SH-SY5Y (cell line): ENCODE data around the gene MRPL34.

Source experiments
- GATA2 ChIP-seq: IDR thresholded peaks from 2 replicates; pipeline ENCODE4 v1.6.1; 2011; ENCODE audit warnings: mild to moderate bottlenecking, low read depth, low read length
- GATA3 ChIP-seq: IDR thresholded peaks from 2 replicates; pipeline ENCODE4 v1.6.1; 2011; ENCODE audit warnings: low read depth, mild to moderate bottlenecking, low read length, moderate library complexity

MRPL34 gene

DNA sequence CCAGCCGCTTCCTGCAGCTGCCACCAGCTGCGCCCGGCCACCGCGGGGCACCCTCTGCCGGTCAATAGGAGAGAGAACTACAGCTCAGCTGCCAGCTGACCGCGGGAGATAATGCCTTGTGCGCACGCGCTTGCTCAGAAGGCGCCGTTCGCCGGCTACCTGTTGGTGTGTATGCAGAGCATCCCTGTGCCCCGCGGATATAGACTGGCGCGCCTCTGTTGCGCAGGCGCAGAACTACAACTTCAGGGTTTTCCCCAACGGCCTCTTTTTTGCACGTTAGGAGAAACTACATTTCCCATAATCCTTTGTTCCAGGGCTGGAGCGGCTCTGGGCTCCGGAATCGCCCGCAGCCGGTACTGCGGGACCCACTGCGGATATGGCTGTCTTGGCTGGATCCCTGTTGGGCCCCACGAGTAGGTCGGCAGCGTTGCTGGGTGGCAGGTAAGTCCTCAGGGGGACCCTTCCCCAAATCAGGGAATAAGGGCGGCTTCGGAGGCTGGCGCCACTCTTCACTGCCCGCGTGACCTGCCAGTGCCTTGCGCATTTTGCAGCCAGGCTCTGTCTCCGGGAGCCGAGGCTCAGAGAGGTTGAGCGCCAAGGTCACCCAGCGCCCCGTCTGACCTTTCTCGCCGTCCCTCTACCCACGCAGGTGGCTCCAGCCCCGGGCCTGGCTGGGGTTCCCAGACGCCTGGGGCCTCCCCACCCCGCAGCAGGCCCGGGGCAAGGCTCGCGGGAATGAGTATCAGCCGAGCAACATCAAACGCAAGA, at the start of gene MRPL34:
MRPL34 (plus strand) TSS at position 356 of the 768 bp plus-strand sequence; CDS start at position 377, 21 bp downstream.
- TF ChIP-seq GATA3 (no peak), GATA2 (peak; percentile 72)

DNA sequence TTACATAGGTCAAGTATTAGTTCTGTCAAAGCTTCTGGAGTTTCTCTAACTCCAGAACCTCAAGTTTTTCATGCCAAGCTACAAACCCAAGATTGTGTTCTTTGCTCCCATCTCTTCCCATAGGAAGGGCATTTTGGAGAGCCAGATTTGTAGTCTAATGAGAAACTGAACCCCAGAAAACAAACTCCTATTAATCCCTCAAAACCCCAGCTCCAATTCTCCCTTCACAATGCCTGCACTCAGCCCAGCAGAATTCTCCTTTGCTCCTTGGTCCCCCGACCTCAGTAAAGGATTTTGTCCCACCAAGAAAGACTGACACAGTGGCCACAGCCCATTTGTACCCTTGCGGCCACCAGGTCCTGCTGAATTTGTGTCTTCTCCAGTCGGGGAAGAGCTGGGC, 49.5 kb upstream of the MRPL34 start:
- no peak for TF ChIP-seq GATA3
- no peak for TF ChIP-seq GATA2

DNA sequence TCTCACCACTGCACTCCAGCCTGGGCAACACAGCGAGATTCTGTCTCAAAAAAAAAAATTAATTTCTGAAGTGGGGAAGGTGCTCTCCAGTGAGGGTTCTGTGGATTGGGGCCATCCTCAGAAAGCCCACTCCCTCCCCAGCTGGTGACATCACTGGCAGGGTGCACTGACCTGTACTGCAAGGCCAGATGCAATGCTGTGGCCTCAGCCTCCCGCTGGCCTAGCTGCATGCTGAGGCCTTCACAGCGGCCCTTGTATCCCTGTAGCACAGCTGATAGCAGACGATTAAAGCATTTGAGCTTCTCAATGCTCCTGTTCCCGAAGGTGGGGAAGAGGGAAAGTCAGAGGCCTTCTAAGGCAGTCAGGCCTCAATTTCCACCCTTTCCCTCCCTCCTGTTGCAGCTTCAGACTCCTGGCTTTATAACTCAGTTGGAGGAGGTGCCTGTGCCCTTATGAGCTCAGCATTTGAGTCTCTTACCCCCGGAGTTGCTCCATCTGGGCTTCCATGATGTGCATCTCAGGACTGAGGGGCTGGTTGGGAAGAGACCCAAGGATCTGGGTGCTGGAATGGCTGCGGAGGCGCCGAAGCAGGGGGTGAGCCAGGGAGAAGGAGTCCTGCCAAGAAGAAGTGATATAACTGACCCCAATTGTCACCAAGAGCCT, 46.4 kb upstream of the MRPL34 start:
- TF ChIP-seq GATA2 (no peak), GATA3 (no peak)

DNA sequence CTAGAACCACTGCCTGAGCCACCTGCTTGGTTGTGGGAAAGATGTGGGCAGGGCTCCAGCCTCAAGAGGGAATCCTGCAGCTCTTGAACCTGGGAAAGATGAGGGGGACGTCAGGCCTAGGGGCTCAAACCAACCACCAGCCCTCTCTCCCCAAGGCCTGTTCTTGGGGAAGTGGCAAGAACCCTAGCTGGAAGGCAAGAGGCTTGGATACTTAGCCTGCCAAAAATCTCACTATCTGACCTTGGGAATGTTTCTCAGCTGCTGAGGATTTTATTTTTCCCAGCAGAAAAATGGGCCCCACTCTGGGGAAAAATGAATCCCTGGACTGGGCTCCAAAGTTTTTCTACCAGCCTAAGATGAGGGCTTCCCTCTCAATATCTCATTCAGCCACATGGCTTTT, 45.7 kb upstream of the MRPL34 start:
- no peak for TF ChIP-seq GATA2
- TF ChIP-seq GATA3, result no peak

DNA sequence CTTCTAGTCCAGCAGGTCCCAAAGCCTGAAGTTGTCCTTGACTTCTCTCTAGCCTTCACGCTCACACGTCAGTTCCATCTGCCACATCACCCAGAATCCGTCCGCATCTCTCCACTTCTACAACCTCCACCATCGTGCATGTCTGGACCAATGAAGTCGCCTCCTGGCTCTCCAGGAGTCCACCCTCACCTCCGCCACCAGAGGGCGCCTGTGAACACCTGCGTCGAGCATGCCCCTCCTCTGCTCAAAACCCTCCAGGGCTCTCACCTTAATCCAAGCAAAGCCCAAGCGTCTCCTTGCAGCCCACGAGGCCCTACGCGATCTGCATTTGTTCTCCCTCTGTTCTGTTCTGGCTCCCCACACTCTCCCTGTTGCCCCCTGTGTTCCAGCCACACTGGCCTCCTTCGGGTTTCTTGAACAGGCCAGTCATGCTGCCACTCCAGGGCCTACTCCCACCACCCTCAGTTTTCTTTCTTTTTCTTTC, 44.8 kb upstream of the MRPL34 start:
- TF ChIP-seq GATA3, result no peak
- no peak for TF ChIP-seq GATA2

DNA sequence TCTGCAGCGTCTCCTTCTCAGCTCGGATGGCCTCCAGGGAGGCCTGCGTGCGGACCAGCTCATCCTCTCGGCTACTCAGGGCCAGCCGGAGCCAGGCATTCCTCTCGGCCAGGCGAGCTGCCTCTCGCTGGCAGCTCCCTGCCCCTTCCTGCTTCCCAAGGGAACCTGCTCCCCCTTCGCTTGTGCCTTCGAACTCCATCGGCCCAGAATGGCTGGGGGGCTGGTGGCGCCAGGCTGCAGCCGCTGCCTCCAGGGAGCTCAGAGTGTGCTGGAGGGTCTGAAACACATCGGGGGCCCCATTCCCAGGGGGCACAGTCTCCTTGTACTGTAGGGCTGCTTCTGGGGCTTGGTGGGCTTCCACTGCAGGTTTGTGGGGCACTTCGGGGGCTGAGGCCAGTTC, 43.1 kb upstream of the MRPL34 start:
- no peak for TF ChIP-seq GATA3
- no peak for TF ChIP-seq GATA2

DNA sequence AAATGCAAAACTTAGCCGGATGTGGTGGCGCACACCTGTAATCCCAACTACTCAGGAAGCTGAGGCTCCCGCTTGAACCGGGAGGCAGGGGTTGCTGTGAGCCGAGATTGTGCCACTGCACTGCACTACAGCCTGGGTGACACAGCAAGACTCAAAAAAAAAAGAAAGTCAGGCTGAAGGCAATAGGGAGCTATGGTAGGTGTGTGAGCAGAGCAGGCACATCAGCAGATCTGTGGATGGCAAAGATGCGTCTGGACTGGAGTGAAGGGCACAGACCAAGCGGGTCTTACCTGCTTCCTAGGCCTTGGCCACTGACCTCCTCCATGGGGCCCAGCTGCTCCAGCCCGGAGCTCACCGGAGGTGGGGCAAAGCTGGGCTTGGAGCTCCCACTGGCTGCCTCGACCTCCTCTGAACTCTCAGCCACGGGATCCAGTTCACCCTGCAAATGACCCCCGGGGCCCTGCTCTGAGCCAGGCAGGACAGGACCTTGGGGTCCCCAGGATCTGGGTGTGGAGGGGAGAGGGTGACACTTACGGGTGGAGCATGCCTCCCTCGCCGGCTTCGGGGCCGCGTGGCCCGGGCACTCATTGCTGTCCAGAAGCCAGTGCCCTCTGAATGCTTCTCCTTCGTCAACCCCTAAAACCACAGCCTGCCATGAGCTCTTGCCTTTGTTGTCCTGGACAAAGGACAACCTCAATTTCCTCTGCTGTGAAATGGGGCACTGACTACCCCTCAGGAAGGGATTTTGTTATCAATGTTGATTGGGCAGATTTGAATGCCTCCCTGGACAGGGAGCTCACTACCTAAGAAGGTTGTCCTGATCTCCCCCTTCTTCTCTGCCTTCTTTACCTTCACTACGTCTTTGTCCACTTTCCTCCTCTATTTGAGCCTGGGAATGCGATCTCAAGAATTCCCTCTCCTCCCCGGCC, 41.7 kb upstream of the MRPL34 start:
- TF ChIP-seq GATA3 (no peak), GATA2 (no peak)

DNA sequence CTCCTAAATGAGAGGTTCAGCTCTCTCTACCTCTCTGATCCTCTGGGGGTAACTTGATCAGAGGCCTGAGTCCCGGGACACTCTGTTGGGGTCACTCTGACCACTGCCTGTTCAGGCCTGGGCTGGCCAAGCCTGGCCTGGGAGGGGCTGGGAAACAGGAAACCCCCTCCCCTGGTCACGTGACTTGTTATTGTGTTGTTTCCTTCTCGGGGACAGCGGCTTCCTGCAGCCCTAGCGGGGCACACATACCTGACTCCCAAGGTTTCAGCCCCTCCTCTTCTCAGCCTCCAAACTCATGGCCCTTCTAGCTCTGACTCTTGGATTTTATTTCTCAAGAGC, 41.1 kb upstream of the MRPL34 start, which contains the start of gene USHBP1:
USHBP1 (minus strand) TSS at position 105 of the 339 bp plus-strand sequence. CDS start 446 bp downstream, outside the sequence.
- no peak for TF ChIP-seq GATA2
- no peak for TF ChIP-seq GATA3

DNA sequence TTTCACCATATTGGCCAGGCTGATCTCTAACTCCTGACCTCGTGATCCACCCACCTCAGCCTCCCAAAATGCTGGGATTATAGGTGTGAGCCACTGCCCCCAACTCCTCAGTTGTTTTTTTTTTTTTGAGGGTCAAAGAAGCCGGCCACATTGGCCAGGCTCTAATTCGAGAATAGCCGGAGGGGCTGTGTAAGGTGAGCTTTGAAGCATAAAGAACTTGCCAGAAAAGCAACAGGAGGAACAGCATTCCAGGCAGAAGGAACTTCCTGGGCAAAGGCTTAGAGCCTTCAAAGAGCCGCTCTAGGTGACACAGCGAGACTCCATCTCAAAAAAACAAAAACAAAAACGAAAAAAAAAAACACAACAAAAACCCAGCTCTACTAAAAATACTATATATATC, 39.6 kb upstream of the MRPL34 start:
- TF ChIP-seq GATA3, result no peak
- no peak for TF ChIP-seq GATA2

DNA sequence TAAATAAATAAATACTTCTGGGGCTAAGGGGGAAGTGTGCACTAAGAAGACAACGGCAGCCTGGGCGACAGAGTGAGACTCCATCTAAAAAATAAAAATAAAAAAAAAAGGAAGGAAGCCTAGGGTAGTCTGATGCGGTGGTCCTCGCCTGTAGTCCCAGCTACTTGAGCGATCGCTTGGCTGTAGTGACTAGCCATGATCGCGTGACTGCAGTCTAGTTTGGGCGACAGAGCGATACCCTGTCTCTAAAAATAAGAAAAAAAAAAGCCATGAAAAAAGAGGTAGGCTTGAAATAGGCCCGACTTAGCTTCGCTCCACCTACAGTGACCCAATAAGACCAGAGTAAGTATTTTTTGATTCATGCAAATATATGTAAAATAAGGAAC, 39.1 kb upstream of the MRPL34 start:
- TF ChIP-seq GATA2 (no peak), GATA3 (no peak)

DNA sequence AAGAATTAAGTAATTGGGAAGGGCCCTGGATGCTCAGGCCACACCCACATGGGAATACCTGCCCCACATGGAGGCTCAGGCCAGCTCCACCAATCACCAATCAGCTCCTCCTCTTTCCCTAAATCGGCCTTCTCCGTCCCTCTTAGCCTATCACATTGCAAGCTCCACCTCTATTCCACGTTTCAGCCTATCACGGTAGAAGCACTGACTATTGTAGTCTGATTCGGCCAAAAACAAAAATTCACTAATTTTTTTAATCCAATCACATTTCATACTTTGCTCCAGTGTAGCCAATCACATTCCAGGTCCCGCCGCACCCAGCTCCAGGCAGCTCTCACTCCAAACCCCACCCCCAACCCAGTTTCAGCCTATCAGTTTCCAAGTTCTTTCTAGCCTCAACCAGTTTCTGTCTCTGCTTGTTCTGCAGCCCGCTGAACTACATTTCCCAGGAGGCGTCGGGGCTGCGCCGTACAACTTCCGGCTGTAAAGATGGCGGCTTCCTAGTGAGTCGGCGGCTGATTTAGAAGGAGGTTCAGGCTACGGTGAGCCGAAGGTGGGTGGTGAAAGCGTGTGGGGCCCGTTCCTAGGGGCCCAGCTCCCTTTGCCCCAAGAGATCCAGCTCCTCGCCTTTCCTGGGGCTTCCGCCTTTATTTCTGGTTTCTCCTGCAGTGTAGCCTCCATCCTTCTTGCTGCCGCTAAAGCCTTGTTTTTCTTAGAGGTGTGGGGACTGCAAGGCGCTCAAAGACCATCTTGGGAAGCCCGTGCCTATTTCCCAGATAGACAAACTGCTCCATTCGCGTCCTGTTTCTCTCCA, 38.5 kb upstream of the MRPL34 start, which contains the start of gene BABAM1:
BABAM1 (plus strand) TSS at position 469 of the 814 bp plus-strand sequence. CDS start 1,364 bp downstream, outside the sequence.
- no peak for TF ChIP-seq GATA2
- no peak for TF ChIP-seq GATA3

DNA sequence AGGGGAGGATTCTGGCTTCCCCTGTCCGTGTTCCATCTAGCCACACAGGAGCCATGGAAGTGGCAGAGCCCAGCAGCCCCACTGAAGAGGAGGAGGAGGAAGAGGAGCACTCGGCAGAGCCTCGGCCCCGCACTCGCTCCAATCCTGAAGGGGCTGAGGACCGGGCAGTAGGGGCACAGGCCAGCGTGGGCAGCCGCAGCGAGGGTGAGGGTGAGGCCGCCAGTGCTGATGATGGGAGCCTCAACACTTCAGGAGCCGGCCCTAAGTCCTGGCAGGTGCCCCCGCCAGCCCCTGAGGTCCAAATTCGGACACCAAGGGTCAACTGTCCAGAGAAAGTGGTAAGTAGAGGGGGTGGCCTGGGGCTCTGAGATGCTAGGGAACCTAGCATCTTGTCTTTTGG, 36.9 kb upstream of the MRPL34 start:
- TF ChIP-seq GATA3 (no peak), GATA2 (no peak)
